WTC11 (cell line): Measurements from ENCODE around the gene TMEM98. TPM values are rescaled to one million over a fixed set of nuclear protein-coding genes. Genes with fewer than 3 reads are reported as not detected.

Experiments used
- ATAC-seq: fragments of 200-7000 bp; cut with Tn5 transposase; 2 replicates; pipeline ENCODE4 v1.10.0; 2021; ENCODE audit warnings: mild to moderate bottlenecking, moderate library complexity
- CTCF ChIA-PET: fragments of 300-600 bp; sonication (Branson Sonifier 250); formaldehyde crosslinking; loops from one replicate; lab custom pipeline; 2021; ENCODE audit warnings: antibody characterized with exemption; lab: Charles Lee
- POLR2A ChIA-PET: fragments of 350-600 bp; sonication (Branson Sonifier 250); formaldehyde crosslinking; loops from one replicate; lab custom pipeline; 2021; ENCODE audit warnings: antibody characterized with exemption; lab: Charles Lee
- DNase-seq: peaks from one replicate; pipeline ENCODE4 v3.0.0; 2021; ENCODE audit warnings: low spot score
- H3K27ac Mint-ChIP-seq: 2 replicates; pipeline ENCODE4 v1.8.0; 2021; ENCODE audit warnings: mixed read lengths
- H3K27me3 Mint-ChIP-seq: 2 replicates; pipeline ENCODE4 v1.8.0; 2021; ENCODE audit warnings: low read depth, mild to moderate bottlenecking, moderate library complexity, mixed read lengths
- H3K36me3 Mint-ChIP-seq: 2 replicates; pipeline ENCODE4 v1.8.0; 2021; ENCODE audit warnings: mixed read lengths
- H3K4me1 Mint-ChIP-seq: 2 replicates; pipeline ENCODE4 v1.8.0; 2022; ENCODE audit warnings: mixed read lengths
- H3K4me3 Mint-ChIP-seq: 2 replicates; pipeline ENCODE4 v1.8.0; 2021; ENCODE audit warnings: mild to moderate bottlenecking, moderate library complexity, mixed read lengths
- H3K9me3 Mint-ChIP-seq: 2 replicates; pipeline ENCODE4 v1.8.0; 2021; ENCODE audit warnings: mixed read lengths
- ATF1 ChIP-seq: sonication (generic); formaldehyde crosslinking; IDR thresholded peaks from 2 replicates; pipeline ENCODE4 v1.8.1; 2023; ENCODE audit warnings: mild to moderate bottlenecking, moderate library complexity, missing genetic modification reagents
- CREB1 ChIP-seq: sonication (generic); formaldehyde crosslinking; IDR thresholded peaks from 2 replicates; pipeline ENCODE4 v1.8.0; 2023; ENCODE audit warnings: mild to moderate bottlenecking, missing genetic modification reagents
- ESRRA ChIP-seq: sonication (generic); formaldehyde crosslinking; IDR thresholded peaks from 2 replicates; pipeline ENCODE4 v1.8.1; 2022; ENCODE audit warnings: mild to moderate bottlenecking, missing genetic modification reagents, borderline replicate concordance
- FOXP1 ChIP-seq: sonication (generic); formaldehyde crosslinking; IDR thresholded peaks from 2 replicates; pipeline ENCODE4 v1.8.0; 2022; ENCODE audit warnings: missing genetic modification reagents, mild to moderate bottlenecking, moderate library complexity, borderline replicate concordance
- HMGA2 ChIP-seq: fragments of 250-450 bp; sonication (Bioruptor Pico); IDR thresholded peaks from 2 replicates; pipeline ENCODE4 v1.4.0; 2021; ENCODE audit warnings: mild to moderate bottlenecking, moderate library complexity
- JUN ChIP-seq: sonication (generic); formaldehyde crosslinking; IDR thresholded peaks from 2 replicates; pipeline ENCODE4 v1.8.0; 2023; ENCODE audit warnings: mild to moderate bottlenecking, missing genetic modification reagents
- NFATC4 ChIP-seq: fragments of 250-450 bp; sonication (Bioruptor Pico); IDR thresholded peaks from 2 replicates; pipeline ENCODE4 v1.9.0; 2021; ENCODE audit warnings: mild to moderate bottlenecking
- NR1H2 ChIP-seq: sonication (generic); formaldehyde crosslinking; IDR thresholded peaks from 2 replicates; pipeline ENCODE4 v1.9.0; 2021; ENCODE audit warnings: mild to moderate bottlenecking, moderate library complexity, missing genetic modification reagents
- NR2C2 ChIP-seq: sonication (generic); formaldehyde crosslinking; IDR thresholded peaks from 2 replicates; pipeline ENCODE4 v1.8.0; 2022; ENCODE audit warnings: mild to moderate bottlenecking, missing genetic modification reagents
- OVOL2 ChIP-seq: fragments of 250-450 bp; sonication (Bioruptor Pico); IDR thresholded peaks from 2 replicates; pipeline ENCODE4 v1.9.0; 2021; ENCODE audit warnings: mild to moderate bottlenecking, borderline replicate concordance
- TCF7 ChIP-seq: sonication (generic); formaldehyde crosslinking; IDR thresholded peaks from 2 replicates; pipeline ENCODE4 v1.8.0; 2022; ENCODE audit warnings: mild to moderate bottlenecking, low read depth, missing genetic modification reagents, moderate library complexity
- ZNF219 ChIP-seq: sonication (generic); formaldehyde crosslinking; IDR thresholded peaks from 2 replicates; pipeline ENCODE4 v1.8.0; 2023; ENCODE audit warnings: missing genetic modification reagents, mild to moderate bottlenecking, borderline replicate concordance
- total RNA-seq: library from RNA; stranded (reverse); gene quantifications from 3 replicates; pipeline ENCODE4 v1.2.3, GENCODE V29; 2021
- TF ChIP-seq, protein P1 (sequence below): fragments of 200-600 bp; IDR thresholded peaks from 2 replicates; pipeline ENCODE4 v1.8.0; 2022; ENCODE audit warnings: antibody characterized with exemption
- TF ChIP-seq, protein P2 (sequence below): fragments of 250-450 bp; sonication (Bioruptor Pico); IDR thresholded peaks from 2 replicates; pipeline ENCODE4 v1.9.0; 2021; ENCODE audit warnings: mild to moderate bottlenecking
- TF ChIP-seq, protein P3 (sequence below): sonication (generic); formaldehyde crosslinking; IDR thresholded peaks from 2 replicates; pipeline ENCODE4 v1.8.0; 2023; ENCODE audit warnings: missing genetic modification reagents, mild to moderate bottlenecking, borderline replicate concordance
- TF ChIP-seq, protein P4 (sequence below): sonication (generic); formaldehyde crosslinking; IDR thresholded peaks from 2 replicates; pipeline ENCODE4 v1.8.0; 2023; ENCODE audit warnings: missing genetic modification reagents
- TF ChIP-seq, protein P5 (sequence below): sonication (generic); formaldehyde crosslinking; IDR thresholded peaks from 2 replicates; pipeline ENCODE4 v1.8.0; 2022; ENCODE audit warnings: mild to moderate bottlenecking, missing genetic modification reagents
- TF ChIP-seq, protein P6 (sequence below): fragments of 250-450 bp; sonication (Bioruptor Pico); IDR thresholded peaks from 2 replicates; pipeline ENCODE4 v1.9.0; 2021; ENCODE audit warnings: moderate library complexity, mild to moderate bottlenecking, inconsistent platforms, borderline replicate concordance
- TF ChIP-seq, protein P7 (sequence below): fragments of 250-450 bp; sonication (Bioruptor Pico); IDR thresholded peaks from 2 replicates; pipeline ENCODE4 v2.1.2; 2022; ENCODE audit warnings: mild to moderate bottlenecking, moderate library complexity

TMEM98 gene
- total RNA-seq, 1 experiment from 2014 or later = 70.3 TPM

DNA sequence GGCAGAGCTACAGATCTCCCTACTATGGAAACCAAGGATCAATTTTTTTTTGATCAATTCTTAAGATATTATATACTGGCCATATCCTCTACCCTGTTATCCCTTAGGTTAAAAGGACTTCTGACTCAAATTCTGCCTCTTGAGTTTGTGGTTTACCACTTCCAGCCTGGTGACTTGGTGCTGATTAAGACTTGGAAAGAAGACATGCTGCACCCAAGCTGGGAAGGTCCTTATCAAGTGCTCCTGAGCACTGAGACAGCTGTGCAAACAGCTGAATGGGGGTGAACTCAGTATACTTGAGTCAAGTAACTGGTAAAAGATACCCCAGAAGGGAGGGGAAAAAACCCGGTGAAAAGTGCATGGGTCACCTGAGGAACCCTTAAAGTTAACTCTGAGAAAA is 43.2 kb downstream of the TMEM98 start (continued):
- TF ChIP-seq TCF7 (CRISPR knock-in tag) (no peak), ATF1 (CRISPR knock-in tag) (no peak), OVOL2 (CRISPR knock-in tag) (no peak), JUN (no peak), ZNF219 (CRISPR knock-in tag) (no peak)
- TF ChIP-seq, protein P1, sequence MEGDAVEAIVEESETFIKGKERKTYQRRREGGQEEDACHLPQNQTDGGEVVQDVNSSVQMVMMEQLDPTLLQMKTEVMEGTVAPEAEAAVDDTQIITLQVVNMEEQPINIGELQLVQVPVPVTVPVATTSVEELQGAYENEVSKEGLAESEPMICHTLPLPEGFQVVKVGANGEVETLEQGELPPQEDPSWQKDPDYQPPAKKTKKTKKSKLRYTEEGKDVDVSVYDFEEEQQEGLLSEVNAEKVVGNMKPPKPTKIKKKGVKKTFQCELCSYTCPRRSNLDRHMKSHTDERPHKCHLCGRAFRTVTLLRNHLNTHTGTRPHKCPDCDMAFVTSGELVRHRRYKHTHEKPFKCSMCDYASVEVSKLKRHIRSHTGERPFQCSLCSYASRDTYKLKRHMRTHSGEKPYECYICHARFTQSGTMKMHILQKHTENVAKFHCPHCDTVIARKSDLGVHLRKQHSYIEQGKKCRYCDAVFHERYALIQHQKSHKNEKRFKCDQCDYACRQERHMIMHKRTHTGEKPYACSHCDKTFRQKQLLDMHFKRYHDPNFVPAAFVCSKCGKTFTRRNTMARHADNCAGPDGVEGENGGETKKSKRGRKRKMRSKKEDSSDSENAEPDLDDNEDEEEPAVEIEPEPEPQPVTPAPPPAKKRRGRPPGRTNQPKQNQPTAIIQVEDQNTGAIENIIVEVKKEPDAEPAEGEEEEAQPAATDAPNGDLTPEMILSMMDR = no peak
- TF ChIP-seq, protein P2, sequence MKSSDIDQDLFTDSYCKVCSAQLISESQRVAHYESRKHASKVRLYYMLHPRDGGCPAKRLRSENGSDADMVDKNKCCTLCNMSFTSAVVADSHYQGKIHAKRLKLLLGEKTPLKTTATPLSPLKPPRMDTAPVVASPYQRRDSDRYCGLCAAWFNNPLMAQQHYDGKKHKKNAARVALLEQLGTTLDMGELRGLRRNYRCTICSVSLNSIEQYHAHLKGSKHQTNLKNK (CRISPR knock-in tag) = no peak
- TF ChIP-seq, protein P3, sequence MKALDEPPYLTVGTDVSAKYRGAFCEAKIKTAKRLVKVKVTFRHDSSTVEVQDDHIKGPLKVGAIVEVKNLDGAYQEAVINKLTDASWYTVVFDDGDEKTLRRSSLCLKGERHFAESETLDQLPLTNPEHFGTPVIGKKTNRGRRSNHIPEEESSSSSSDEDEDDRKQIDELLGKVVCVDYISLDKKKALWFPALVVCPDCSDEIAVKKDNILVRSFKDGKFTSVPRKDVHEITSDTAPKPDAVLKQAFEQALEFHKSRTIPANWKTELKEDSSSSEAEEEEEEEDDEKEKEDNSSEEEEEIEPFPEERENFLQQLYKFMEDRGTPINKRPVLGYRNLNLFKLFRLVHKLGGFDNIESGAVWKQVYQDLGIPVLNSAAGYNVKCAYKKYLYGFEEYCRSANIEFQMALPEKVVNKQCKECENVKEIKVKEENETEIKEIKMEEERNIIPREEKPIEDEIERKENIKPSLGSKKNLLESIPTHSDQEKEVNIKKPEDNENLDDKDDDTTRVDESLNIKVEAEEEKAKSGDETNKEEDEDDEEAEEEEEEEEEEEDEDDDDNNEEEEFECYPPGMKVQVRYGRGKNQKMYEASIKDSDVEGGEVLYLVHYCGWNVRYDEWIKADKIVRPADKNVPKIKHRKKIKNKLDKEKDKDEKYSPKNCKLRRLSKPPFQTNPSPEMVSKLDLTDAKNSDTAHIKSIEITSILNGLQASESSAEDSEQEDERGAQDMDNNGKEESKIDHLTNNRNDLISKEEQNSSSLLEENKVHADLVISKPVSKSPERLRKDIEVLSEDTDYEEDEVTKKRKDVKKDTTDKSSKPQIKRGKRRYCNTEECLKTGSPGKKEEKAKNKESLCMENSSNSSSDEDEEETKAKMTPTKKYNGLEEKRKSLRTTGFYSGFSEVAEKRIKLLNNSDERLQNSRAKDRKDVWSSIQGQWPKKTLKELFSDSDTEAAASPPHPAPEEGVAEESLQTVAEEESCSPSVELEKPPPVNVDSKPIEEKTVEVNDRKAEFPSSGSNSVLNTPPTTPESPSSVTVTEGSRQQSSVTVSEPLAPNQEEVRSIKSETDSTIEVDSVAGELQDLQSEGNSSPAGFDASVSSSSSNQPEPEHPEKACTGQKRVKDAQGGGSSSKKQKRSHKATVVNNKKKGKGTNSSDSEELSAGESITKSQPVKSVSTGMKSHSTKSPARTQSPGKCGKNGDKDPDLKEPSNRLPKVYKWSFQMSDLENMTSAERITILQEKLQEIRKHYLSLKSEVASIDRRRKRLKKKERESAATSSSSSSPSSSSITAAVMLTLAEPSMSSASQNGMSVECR = no peak
- TF ChIP-seq, all 79 proteins: peak for 0

DNA sequence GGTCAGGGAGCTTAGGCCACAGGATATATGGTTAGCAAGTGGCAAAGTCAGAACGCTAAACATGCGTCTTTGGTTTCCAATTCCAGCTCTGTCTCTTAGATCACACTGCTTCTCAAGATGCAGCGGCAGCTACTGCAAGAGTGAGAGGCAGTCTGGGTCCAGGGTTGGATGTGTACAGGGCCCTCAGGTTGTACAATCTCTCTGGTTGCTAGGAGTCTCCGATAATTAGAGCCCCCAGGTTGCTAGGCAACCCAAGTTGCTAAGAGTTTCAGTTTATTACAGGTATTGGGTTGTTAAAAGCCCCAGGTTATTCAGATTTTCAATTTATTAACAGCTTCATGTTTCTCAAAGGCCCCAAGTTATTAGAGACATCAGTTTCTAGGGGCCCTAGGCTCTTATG is 48.2 kb downstream of the TMEM98 start:
- DNase-seq = no peak
- Mint-ChIP-seq H3K36me3 (peaks cover 3% of the 10 kb centered on the region), H3K27ac (no peak overlapping the region)

More for the DNA sequence above, 48.2 kb downstream of the TMEM98 start:
- ATAC-seq = no peak
- Mint-ChIP-seq H3K9me3 (peaks cover 23% of the 10 kb centered on the region), H3K4me1 (no peaks in the 10 kb centered on the region), H3K27me3 (peaks cover 7% of the 10 kb centered on the region), H3K4me3 (no peak overlapping the region)
- CTCF ChIA-PET = interaction anchor here (0.8 to 1.2 kb wide), 5 partner anchors 22 to 539 kb away, joined by 3 to 6 read pairs (median 3); no protein-coding TSS in a partner anchor
- no peak for TF ChIP-seq NR2C2 (CRISPR knock-in tag)
- no peak for TF ChIP-seq CREB1 (CRISPR knock-in tag)
- no peak for TF ChIP-seq HMGA2 (CRISPR knock-in tag)
- no peak for TF ChIP-seq FOXP1 (CRISPR knock-in tag)
- TF ChIP-seq TCF7 (CRISPR knock-in tag) = no peak
- TF ChIP-seq, protein P4, sequence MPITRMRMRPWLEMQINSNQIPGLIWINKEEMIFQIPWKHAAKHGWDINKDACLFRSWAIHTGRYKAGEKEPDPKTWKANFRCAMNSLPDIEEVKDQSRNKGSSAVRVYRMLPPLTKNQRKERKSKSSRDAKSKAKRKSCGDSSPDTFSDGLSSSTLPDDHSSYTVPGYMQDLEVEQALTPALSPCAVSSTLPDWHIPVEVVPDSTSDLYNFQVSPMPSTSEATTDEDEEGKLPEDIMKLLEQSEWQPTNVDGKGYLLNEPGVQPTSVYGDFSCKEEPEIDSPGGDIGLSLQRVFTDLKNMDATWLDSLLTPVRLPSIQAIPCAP (CRISPR knock-in tag) = no peak
- TF ChIP-seq, protein P5, sequence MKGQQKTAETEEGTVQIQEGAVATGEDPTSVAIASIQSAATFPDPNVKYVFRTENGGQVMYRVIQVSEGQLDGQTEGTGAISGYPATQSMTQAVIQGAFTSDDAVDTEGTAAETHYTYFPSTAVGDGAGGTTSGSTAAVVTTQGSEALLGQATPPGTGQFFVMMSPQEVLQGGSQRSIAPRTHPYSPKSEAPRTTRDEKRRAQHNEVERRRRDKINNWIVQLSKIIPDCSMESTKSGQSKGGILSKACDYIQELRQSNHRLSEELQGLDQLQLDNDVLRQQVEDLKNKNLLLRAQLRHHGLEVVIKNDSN = no peak
- TF ChIP-seq, protein P6, sequence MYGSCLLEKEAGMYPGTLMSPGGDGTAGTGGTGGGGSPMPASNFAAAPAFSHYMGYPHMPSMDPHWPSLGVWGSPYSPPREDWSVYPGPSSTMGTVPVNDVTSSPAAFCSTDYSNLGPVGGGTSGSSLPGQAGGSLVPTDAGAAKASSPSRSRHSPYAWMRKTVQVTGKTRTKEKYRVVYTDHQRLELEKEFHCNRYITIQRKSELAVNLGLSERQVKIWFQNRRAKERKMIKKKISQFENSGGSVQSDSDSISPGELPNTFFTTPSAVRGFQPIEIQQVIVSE = no peak
- no peak for TF ChIP-seq NFATC4 (CRISPR knock-in tag)
- TF ChIP-seq ESRRA (CRISPR knock-in tag) = no peak
- TF ChIP-seq, protein P1 = no peak
- TF ChIP-seq, protein P7, sequence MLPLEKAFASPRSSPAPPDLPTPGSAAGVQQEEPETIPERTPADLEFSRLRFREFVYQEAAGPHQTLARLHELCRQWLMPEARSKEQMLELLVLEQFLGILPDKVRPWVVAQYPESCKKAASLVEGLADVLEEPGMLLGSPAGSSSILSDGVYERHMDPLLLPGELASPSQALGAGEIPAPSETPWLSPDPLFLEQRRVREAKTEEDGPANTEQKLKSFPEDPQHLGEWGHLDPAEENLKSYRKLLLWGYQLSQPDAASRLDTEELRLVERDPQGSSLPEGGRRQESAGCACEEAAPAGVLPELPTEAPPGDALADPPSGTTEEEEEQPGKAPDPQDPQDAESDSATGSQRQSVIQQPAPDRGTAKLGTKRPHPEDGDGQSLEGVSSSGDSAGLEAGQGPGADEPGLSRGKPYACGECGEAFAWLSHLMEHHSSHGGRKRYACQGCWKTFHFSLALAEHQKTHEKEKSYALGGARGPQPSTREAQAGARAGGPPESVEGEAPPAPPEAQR (CRISPR knock-in tag) = no peak
- TF ChIP-seq NR1H2 = no peak
- POLR2A ChIA-PET = no interaction called here
